Activated naive CD8-positive, alpha-beta T cell treated with anti-CD3 and anti-CD28 coated beads for 36 hours (primary cell): Measurements from ENCODE around the gene DENND1A. TPM values are rescaled to one million over a fixed set of nuclear protein-coding genes. Genes with fewer than 3 reads are reported as not detected.
"Not testable (repeated sequence)": the region's sequence is repeated elsewhere in the genome, so short reads cannot be mapped to it uniquely, and the experiment has no call there.

Source experiments
- DNase-seq: peaks from one replicate; pipeline ENCODE4 v3.0.0; 2021
- H3K27ac Mint-ChIP-seq: one replicate; pipeline ENCODE4 v1.8.0; 2022; ENCODE audit warnings: mild to moderate bottlenecking, moderate library complexity, mixed read lengths
- H3K27me3 Mint-ChIP-seq: one replicate; pipeline ENCODE4 v1.8.0; 2022; ENCODE audit warnings: mild to moderate bottlenecking, mixed read lengths
- H3K36me3 Mint-ChIP-seq: one replicate; pipeline ENCODE4 v1.8.0; 2021; ENCODE audit warnings: mild to moderate bottlenecking, mixed read lengths
- H3K4me1 Mint-ChIP-seq: one replicate; pipeline ENCODE4 v1.8.0; 2021; ENCODE audit warnings: mixed read lengths
- H3K4me3 Mint-ChIP-seq: one replicate; pipeline ENCODE4 v1.8.0; 2022; ENCODE audit warnings: mild to moderate bottlenecking, moderate library complexity, mixed read lengths
- H3K9me3 Mint-ChIP-seq: one replicate; pipeline ENCODE4 v1.8.0; 2022; ENCODE audit warnings: mixed read lengths
- total RNA-seq, 2 experiments: library from RNA; stranded (reverse); gene quantifications; one replicate each; pipeline ENCODE4 v1.2.3, GENCODE V29; 2021

DENND1A gene
- total RNA-seq, 2 experiments from 2014 or later: 21.3 to 22.1 TPM

DNA sequence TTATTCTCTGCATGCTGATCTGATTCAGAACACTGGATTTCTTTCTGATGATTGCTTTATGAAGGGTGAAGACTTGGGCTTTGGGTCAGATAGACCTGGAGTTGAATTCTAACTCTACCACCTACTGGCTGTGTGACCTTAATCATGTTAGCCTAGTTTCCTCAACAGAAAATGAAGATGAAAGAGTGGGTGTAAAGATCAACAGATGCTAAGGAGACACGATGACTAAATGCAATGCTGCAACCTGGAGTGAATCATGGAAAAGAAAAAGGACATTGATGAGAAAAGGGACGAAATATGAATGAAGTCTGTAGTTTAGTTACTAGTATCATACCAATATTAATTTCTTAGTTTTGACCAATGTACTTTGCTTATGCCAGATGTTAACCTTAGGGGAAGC is 27.8 kb upstream of the DENND1A start:
- Mint-ChIP-seq H3K27ac (no peak overlapping the region), H3K4me3 (no peak overlapping the region), H3K36me3 (no peaks in the 10 kb centered on the region), H3K27me3 (peaks cover 37% of the 10 kb centered on the region), H3K4me1 (peaks cover 9% of the 10 kb centered on the region), H3K9me3 (no peaks in the 10 kb centered on the region)
- DNase-seq: no peak

DNA sequence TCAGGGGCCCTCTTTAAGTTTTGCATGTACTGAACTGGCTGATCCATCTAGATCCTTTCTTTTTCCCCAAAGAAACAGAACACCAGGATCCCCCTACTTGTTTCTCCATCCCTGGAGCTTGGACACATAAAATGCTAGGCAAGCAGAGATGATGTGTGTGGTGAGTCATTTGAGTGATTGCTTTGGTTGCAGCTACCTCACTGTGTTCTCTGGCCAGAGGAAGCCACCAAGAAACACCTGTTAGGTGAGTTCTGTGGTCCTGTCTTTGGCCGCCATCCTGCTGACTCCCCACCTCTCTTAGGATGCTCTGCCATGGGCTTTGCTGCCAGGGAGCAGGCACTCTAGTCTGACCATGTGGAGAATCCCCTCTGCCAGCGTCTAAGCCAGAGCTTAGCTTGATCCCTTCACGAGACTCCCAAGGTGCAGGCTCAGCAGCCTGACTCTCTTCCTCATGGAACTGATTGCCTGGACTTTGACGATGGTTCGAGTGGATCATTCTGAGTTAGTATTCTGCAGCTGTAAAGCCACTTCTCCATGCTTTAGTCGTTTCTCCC is 27.3 kb upstream of the DENND1A start:
- Mint-ChIP-seq H3K4me3 (no peak overlapping the region), H3K27ac (no peak overlapping the region), H3K36me3 (no peaks in the 10 kb centered on the region), H3K27me3 (peaks cover 38% of the 10 kb centered on the region), H3K9me3 (no peaks in the 10 kb centered on the region), H3K4me1 (peaks cover 9% of the 10 kb centered on the region)
- DNase-seq: no peak

DNA sequence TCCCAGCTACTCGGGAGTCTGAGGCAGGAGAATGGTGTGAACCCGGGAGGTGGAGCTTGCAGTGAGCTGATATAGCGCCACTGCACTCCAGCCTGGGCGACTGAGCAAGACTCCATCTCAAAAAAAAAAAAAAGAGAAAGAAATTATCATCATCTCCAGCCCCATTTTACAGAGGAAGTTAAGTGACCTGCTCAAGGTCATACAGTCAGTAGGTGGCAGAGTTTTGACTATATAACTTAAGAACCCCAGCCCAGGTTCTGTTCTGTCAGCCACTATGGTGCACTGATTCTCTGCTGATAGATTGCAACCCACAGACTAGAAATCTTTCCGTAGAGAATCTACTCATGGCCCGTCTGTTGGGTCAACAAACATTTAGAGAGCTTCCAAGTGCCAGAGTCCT is 25.7 kb upstream of the DENND1A start:
- DNase-seq: no peak
- no peaks in the 10 kb centered on the region for H3K9me3 Mint-ChIP-seq
- H3K27me3 Mint-ChIP-seq: peaks cover 28% of the 10 kb centered on the region
- peaks cover 9% of the 10 kb centered on the region for H3K4me1 Mint-ChIP-seq
- no peak overlapping the region for H3K27ac Mint-ChIP-seq
- H3K4me3 Mint-ChIP-seq: no peak overlapping the region
- no peaks in the 10 kb centered on the region for H3K36me3 Mint-ChIP-seq

DNA sequence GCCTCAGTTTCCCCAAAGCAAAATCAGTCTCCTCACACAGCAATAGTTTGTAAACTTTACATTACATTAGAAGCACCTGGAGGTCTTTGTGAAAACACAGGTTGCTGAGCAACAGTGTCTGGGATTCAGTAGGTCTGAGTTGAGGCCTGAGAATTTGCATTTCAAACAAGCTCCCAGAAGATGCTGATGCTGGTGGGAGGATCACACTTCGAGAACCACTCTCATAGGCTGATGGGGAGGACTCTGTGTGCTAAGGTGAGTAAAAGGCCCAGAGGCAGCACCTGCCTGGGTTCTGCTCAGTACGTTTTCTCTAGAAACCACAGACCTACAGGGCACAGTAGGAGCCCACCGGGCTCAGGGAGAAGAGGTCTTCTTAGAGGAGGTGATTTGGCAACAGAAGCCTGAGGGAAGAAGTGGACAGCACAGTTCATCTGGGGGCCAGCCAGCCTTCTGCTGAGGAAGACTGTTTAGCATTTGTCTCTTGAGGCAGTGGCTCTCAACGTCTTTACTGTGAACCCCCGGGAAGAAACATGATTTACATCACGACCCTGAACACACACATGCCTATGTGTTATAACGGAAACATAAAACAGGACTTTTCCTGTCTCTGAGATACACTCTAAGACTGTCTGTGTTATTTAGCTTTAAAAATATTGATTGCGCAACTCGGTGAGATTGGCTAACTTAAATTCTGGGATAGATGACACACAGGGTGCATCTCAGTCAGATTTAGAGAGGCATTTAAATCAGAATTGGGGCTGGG is 24.8 kb upstream of the DENND1A start:
- no peak overlapping the region for H3K4me3 Mint-ChIP-seq
- no peaks in the 10 kb centered on the region for H3K9me3 Mint-ChIP-seq
- no peak overlapping the region for H3K27ac Mint-ChIP-seq

DNA sequence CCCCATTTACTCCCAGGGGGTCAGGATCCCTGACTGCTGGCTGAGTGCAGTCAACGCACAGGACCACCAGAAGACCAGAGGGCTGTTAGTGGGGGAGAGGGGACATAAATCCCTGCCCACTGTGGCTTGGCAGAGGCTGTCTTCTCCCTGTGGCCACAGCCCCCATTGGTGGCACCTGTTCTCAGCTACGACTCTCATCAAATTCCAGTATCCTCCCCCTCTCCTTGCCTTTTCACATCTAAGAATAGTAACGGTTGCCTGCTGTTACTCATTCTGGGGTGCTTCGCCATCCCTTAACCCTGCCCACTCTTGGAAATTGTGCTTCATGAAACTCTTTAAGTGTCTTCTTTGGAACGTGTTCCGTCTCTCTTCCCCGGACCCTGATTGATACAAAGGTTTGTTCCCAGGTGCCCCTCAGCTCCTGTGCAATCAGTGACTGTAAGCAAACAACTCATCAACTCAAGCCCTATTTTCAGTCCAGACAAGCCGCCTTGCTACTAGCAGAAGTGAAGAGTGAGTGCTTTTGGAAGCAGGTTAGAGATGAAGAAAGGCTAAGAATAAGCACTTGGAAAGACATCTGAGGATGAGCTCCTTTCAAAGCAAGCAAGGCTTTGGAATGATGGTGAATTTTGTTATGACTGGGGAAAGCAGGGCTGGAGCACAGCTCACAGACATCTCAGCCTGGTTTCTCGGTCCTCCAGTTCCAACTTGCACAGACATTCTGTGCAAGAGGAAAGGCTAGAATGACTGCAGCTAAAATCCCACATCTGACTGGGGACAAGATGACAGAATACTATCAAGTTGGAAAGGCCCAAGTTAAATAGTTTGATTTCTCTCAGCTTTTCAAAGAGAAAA is 22.9 kb upstream of the DENND1A start:
- Mint-ChIP-seq H3K36me3 (no peaks in the 10 kb centered on the region), H3K4me3 (no peak overlapping the region), H3K27me3 (peaks cover 13% of the 10 kb centered on the region), H3K9me3 (no peaks in the 10 kb centered on the region), H3K27ac (no peak overlapping the region), H3K4me1 (peaks cover 12% of the 10 kb centered on the region)
- DNase-seq: no peak

More for the DNA sequence above, 24.8 kb upstream of the DENND1A start:
- H3K36me3 Mint-ChIP-seq: no peaks in the 10 kb centered on the region
- no peak for DNase-seq
- peaks cover 9% of the 10 kb centered on the region for H3K4me1 Mint-ChIP-seq
- peaks cover 20% of the 10 kb centered on the region for H3K27me3 Mint-ChIP-seq

DNA sequence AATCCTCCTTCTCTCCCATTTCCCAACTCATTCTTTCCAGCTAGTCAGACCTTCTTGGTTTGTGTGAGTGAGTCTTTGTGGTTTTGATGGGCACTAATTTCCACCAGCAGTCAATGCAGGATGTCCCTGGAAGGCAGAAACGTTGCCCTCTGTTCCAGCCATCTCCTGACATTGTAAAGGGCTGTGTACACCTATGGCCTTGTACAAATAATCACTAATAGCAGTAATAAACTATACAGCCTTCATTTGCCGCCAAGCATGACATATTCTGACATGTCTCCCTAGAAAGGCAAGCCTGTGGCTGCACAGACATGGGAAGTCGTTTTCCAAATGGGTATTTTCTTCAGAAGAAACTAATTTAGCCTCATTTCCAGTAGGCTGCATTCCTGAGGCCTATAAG is 18.4 kb upstream of the DENND1A start:
- Mint-ChIP-seq H3K27me3 (peaks cover 4% of the 10 kb centered on the region), H3K36me3 (no peaks in the 10 kb centered on the region), H3K4me1 (peaks cover 2% of the 10 kb centered on the region), H3K4me3 (no peak overlapping the region), H3K27ac (no peak overlapping the region), H3K9me3 (no peaks in the 10 kb centered on the region)
- DNase-seq: no peak

DNA sequence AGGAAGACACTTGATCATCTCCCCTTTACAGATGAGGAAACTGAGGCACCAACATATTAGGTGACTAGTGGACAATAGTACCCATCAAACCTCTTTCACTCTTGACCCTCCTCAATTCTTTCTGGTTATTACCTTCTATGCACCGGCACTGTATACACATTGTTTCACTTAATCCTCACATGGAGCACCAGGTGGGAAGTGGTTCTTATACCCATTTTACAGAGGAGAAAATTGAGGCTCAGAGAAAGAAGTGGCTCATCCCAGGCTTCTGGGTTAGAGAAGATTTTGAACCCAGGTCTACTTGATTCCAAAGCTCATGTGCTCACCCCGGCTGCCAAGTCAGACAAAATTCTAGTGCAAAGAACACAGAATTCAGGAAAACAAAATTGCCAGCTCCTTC is 17.4 kb upstream of the DENND1A start:
- H3K27me3 Mint-ChIP-seq: no peaks in the 10 kb centered on the region
- DNase-seq: no peak
- no peak overlapping the region for H3K4me3 Mint-ChIP-seq
- no peaks in the 10 kb centered on the region for H3K36me3 Mint-ChIP-seq
- H3K27ac Mint-ChIP-seq: no peak overlapping the region
- H3K9me3 Mint-ChIP-seq: no peaks in the 10 kb centered on the region
- peaks cover 2% of the 10 kb centered on the region for H3K4me1 Mint-ChIP-seq

DNA sequence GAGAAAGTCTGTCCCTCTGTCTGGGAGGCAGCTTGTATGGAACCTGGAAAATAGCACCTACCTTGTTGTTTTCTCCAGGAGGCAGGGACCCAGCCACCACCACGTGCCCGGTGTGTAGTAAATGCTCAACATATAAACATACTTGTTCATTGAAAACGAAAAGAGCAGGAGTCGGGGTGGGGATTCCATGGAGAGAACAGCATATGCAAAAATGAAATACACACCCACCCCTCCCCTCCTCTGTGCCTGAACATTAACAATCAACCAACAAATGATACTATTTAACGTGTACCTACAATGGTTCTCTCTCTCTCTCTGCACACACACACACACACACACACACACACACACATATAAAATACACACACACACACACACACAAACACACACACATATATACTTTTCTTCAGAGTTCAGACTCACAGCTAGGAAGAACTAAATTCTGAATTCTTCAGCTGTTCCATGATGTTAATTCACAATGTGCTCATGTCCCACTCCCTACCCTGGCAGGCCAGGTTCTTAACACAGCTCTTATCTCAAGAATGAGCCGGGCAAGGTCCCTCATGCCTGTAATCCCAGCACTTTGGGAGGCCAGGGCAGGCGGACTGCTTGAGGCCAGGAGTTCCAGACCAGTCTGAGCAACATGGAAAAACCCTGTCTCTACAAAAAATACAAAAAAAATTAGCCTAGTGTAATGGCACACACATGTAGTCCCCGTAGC is 16.3 kb upstream of the DENND1A start:
- no peak overlapping the region for H3K27ac Mint-ChIP-seq
- DNase-seq: no peak
- H3K27me3 Mint-ChIP-seq: peaks cover under 1% of the 10 kb centered on the region
- H3K9me3 Mint-ChIP-seq: no peaks in the 10 kb centered on the region
- no peaks in the 10 kb centered on the region for H3K36me3 Mint-ChIP-seq
- H3K4me1 Mint-ChIP-seq: peaks cover 2% of the 10 kb centered on the region
- no peak overlapping the region for H3K4me3 Mint-ChIP-seq

DNA sequence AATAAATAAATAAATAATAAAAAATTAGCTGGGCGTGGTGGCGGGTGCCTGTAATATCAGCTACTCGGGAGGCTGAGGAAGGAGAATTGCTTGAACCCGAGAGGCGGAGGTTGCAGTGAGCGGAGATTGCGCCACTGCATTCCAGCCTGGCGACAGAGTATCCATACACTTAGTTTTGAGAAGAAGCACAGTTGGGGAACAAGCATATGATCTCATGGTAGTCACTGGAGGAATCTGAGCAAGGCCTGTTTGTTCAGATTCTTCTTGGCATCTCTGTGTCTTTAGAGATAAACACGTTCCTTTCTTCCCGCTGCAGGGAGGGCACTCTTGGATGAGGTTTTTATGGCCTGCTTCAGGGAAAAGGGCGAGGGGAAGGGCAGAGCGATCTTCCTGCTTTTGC is 15.6 kb upstream of the DENND1A start:
- no peak overlapping the region for H3K27ac Mint-ChIP-seq

DNA sequence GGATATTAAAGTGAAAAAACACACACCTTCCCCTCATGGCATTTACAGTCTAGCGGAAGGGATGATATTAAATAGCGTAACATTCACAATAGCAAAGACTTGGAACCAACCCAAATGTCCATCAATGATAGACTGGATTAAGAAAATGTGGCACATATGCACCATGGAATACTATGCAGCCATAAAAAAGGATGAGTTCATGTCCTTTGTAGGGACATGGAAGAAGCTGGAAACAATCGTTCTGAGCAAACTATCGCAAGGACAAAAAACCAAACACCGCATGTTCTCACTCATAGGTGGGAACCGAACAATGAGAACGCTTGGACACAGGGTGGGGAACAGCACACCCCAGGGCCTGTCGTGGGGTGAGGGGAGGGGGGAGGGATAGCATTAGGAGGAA is 14.5 kb upstream of the DENND1A start:
- not testable (repeated sequence) for H3K4me3 Mint-ChIP-seq, H3K36me3 Mint-ChIP-seq, H3K27ac Mint-ChIP-seq, H3K9me3 Mint-ChIP-seq, H3K4me1 Mint-ChIP-seq, DNase-seq
- H3K27me3 Mint-ChIP-seq: peaks cover 10% of the 10 kb centered on the region

More for the DNA sequence above, 15.6 kb upstream of the DENND1A start:
- H3K27me3 Mint-ChIP-seq: peaks cover 5% of the 10 kb centered on the region
- no peaks in the 10 kb centered on the region for H3K36me3 Mint-ChIP-seq
- no peak for DNase-seq
- no peaks in the 10 kb centered on the region for H3K9me3 Mint-ChIP-seq
- H3K4me1 Mint-ChIP-seq: peaks cover 2% of the 10 kb centered on the region
- H3K4me3 Mint-ChIP-seq: no peak overlapping the region

DNA sequence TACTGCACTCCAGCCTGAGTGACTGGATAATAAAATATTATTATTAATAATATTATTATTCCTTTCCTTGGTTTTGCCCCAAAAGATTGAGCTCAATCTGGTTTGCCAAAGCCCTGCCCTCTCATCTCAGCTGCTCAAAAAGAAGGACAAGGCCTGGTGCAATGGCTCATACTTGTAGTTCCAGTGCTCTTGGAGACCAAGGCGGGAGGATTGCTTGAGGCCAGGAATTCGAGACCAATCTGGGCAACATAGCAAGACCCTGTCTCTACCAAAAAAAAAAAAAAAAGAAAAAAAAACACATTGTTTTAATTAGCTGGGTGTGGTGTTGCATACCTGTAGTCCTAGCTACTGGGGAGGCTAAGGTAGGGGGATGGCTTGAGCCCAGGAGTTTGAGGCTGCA is 13.7 kb upstream of the DENND1A start:
- Mint-ChIP-seq H3K27ac (no peak overlapping the region), H3K9me3 (no peaks in the 10 kb centered on the region), H3K4me3 (no peak overlapping the region), H3K27me3 (peaks cover 15% of the 10 kb centered on the region), H3K4me1 (peaks cover 2% of the 10 kb centered on the region), H3K36me3 (no peaks in the 10 kb centered on the region)
- no peak for DNase-seq

DNA sequence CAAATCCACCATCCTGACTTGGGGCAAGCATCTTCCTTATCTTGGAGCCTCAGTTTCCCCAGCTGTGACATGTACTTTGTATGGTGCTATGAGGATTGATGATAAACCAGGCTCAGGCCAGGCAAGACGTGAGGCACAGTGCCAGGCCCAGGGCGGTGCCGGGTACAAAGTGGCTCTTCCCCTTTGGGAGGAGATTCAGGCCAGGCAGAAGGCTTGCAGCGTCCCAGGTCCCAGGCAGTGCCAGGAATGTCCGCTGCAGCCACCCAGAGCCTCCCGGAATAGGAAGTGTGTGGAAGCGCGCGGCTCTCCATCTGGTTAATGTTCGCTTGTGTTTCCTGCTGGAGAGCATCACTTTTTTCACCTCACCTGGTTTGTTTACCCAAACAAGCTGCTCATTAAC is 12.6 kb upstream of the DENND1A start:
- DNase-seq: no peak
- Mint-ChIP-seq H3K27me3 (peaks cover 16% of the 10 kb centered on the region), H3K4me1 (no peaks in the 10 kb centered on the region), H3K36me3 (no peaks in the 10 kb centered on the region), H3K4me3 (no peak overlapping the region), H3K9me3 (no peaks in the 10 kb centered on the region), H3K27ac (no peak overlapping the region)

DNA sequence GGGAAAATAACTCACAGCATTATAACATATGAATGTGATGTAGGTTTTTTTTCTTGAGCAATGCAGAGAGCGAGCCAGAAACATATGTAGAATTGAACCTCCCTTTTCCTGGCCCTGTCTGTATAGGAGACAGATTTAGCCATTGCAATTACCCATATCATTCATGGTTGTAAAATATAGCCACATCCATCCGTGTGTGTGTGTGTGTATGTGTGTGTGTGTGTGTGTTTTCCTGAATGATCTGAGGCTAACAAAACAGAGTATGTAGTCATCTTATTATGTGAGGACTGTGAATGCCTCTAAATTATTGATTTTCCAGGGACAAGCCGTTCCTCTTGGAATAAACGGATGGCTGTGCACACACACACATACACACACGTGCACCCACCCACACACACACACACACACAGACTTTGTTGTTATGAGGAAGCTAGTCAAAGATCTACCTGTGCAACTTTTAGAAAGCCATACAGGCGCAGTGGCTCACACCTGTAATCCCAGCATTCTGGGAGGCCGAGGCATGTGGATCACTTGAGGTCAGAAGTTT is 11.7 kb upstream of the DENND1A start:
- Mint-ChIP-seq H3K36me3 (peaks cover 1% of the 10 kb centered on the region), H3K4me1 (no peaks in the 10 kb centered on the region), H3K9me3 (no peaks in the 10 kb centered on the region), H3K4me3 (no peak overlapping the region), H3K27me3 (peaks cover 18% of the 10 kb centered on the region), H3K27ac (no peak overlapping the region)
- no peak for DNase-seq

DNA sequence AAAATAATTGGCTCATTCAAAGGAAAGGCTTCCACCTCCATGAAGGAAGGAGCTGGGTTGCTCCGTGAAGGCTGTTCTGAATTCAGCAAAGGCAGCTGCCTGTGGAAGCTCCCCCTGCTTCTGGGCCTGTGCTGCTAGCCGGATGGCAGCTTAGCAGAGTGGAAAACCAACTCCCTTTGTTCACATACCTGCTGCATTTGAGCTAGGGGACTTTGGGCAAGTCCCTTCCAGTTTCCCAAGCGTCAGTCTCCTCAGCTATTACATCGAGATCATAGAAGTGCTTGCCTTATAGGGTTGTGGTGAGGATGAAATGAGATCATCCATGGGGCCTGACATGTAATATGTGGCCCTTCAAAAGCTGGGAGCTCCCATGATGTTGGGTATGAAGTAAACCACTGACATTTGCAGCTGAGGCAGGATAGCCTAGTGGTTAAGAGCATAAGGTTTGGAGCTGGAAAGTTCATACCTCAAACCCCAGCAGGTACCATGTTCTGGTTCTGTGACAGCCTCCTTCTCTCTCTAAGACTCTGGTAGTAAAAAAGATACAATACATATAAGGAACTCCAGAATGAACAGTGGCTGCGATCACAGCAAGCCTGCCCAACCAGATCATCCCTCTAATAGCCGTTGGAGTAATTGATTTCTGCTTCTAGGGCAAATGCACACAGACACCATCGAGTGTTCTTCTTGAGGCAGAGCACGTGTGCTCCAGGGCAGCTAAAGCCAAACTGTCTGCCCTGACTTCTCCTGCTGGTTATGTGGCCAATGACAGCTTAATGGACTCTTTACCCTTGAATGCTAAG is 11.0 kb upstream of the DENND1A start:
- no peak overlapping the region for H3K4me3 Mint-ChIP-seq
- no peak overlapping the region for H3K27ac Mint-ChIP-seq
- H3K9me3 Mint-ChIP-seq: peaks cover 5% of the 10 kb centered on the region
- DNase-seq: no peak
- peaks cover 5% of the 10 kb centered on the region for H3K36me3 Mint-ChIP-seq
- peaks cover 24% of the 10 kb centered on the region for H3K27me3 Mint-ChIP-seq
- no peaks in the 10 kb centered on the region for H3K4me1 Mint-ChIP-seq
